HepG2 (cell line): ENCODE data around the gene ATP1A1. TPM values are rescaled to one million over a fixed set of nuclear protein-coding genes. Genes with fewer than 3 reads are reported as not detected.

ENCODE experiments used
- ARNT2 ChIP-seq: sonication (generic); formaldehyde crosslinking; IDR thresholded peaks from 2 replicates; pipeline ENCODE4 v1.8.0; 2022; ENCODE audit warnings: mild to moderate bottlenecking, low read depth, missing genetic modification reagents, moderate library complexity
- ARNTL ChIP-seq: sonication (generic); formaldehyde crosslinking; IDR thresholded peaks from 2 replicates; pipeline ENCODE4 v1.4.0; 2020; ENCODE audit warnings: mild to moderate bottlenecking, missing genetic modification reagents
- ATF7-NPFF ChIP-seq: sonication (generic); formaldehyde crosslinking; IDR thresholded peaks from 2 replicates; pipeline ENCODE4 v1.8.1; 2023; ENCODE audit warnings: mild to moderate bottlenecking, low read depth, missing genetic modification reagents, moderate library complexity
- CBFB ChIP-seq: sonication (generic); formaldehyde crosslinking; IDR thresholded peaks from 2 replicates; pipeline ENCODE4 v1.4.0; 2020; ENCODE audit warnings: missing genetic modification reagents
- CENPX ChIP-seq: sonication (generic); formaldehyde crosslinking; IDR thresholded peaks from 2 replicates; pipeline ENCODE4 v1.9.0; 2021; ENCODE audit warnings: mild to moderate bottlenecking, missing genetic modification reagents, moderate library complexity
- GATAD2A ChIP-seq: IDR thresholded peaks from 2 replicates; pipeline ENCODE4 v1.6.1; 2016
- HOXA3 ChIP-seq: sonication (generic); formaldehyde crosslinking; IDR thresholded peaks from 2 replicates; pipeline ENCODE4 v1.5.0; 2020; ENCODE audit warnings: missing genetic modification reagents
- HOXA5 ChIP-seq: sonication (generic); formaldehyde crosslinking; IDR thresholded peaks from 2 replicates; pipeline ENCODE4 v1.4.0; 2020; ENCODE audit warnings: missing genetic modification reagents
- JUND ChIP-seq: sonication (generic); formaldehyde crosslinking; IDR thresholded peaks from 2 replicates; pipeline ENCODE4 v1.8.0; 2022; ENCODE audit warnings: mild to moderate bottlenecking, missing genetic modification reagents
- MED1 ChIP-seq: sonication (generic); formaldehyde crosslinking; IDR thresholded peaks from 2 replicates; pipeline ENCODE4 v1.4.0; 2020; ENCODE audit warnings: missing genetic modification reagents
- NFKB2 ChIP-seq: sonication (generic); formaldehyde crosslinking; IDR thresholded peaks from 2 replicates; pipeline ENCODE4 v1.4.0; 2020; ENCODE audit warnings: missing genetic modification reagents, borderline replicate concordance
- NR2F6 ChIP-seq, 2 experiments: IDR thresholded peaks; 2 replicates each; pipeline ENCODE4 v1.6.1; 2016; ENCODE audit warnings: antibody characterized with exemption in 1 of 2, mild to moderate bottlenecking in 1 of 2
- PRMT3 ChIP-seq: sonication (generic); formaldehyde crosslinking; IDR thresholded peaks from 2 replicates; pipeline ENCODE4 v1.8.1; 2022; ENCODE audit warnings: low read depth, mild to moderate bottlenecking, moderate library complexity, missing genetic modification reagents, borderline replicate concordance
- RBAK ChIP-seq: sonication (generic); formaldehyde crosslinking; IDR thresholded peaks from 2 replicates; pipeline ENCODE4 v1.5.1; 2020; ENCODE audit warnings: mild to moderate bottlenecking, missing genetic modification reagents
- REL ChIP-seq: sonication (generic); formaldehyde crosslinking; conservative IDR thresholded peaks from 2 replicates; pipeline ENCODE4 v1.8.0; 2022; ENCODE audit warnings: mild to moderate bottlenecking, missing genetic modification reagents, moderate library complexity
- SOX5 ChIP-seq: IDR thresholded peaks from 2 replicates; pipeline ENCODE4 v1.6.1; 2016; ENCODE audit warnings: borderline replicate concordance
- SP4 ChIP-seq: sonication (generic); formaldehyde crosslinking; IDR thresholded peaks from 2 replicates; pipeline ENCODE4 v1.8.1; 2023; ENCODE audit warnings: mild to moderate bottlenecking, missing genetic modification reagents
- ZFP91 ChIP-seq: sonication (generic); formaldehyde crosslinking; IDR thresholded peaks from 2 replicates; pipeline ENCODE4 v1.9.0; 2022; ENCODE audit warnings: missing genetic modification reagents, mild to moderate bottlenecking, borderline replicate concordance
- ZNF274 ChIP-seq: sonication (generic); formaldehyde crosslinking; IDR thresholded peaks from 2 replicates; pipeline ENCODE4 v1.5.1; 2020; ENCODE audit warnings: mild to moderate bottlenecking, missing genetic modification reagents
- ZNF629 ChIP-seq: sonication (generic); formaldehyde crosslinking; conservative IDR thresholded peaks from 2 replicates; pipeline ENCODE4 v1.5.0; 2020; ENCODE audit warnings: missing genetic modification reagents
- ZNF747 ChIP-seq: sonication (generic); formaldehyde crosslinking; IDR thresholded peaks from 2 replicates; pipeline ENCODE4 v1.8.1; 2023; ENCODE audit warnings: missing genetic modification reagents, mild to moderate bottlenecking, borderline replicate concordance
- ZNF768 ChIP-seq: sonication (generic); formaldehyde crosslinking; IDR thresholded peaks from 2 replicates; pipeline ENCODE4 v1.4.0; 2020; ENCODE audit warnings: missing genetic modification reagents
- polyA plus RNA-seq, 8 experiments: library from polyadenylated mRNA; depleted of rRNA in 3 of 8; stranded (reverse) in 7 of 8; unstranded in 1 of 8; fragments of >200 nt; fragmentation: Illumina TruSeq in 4 of 8; extraction: Trizol in 4 of 8; gene quantifications; 2 replicates each; pipeline versions ENCODE4 v1.2.1 to v1.2.3, GENCODE V29; 2011 to 2016; ENCODE audit warnings: low read depth in 4 of 8, missing spikeins in 1 of 8, mixed read lengths in 1 of 8; ENCODE audit not compliant: insufficient read depth in 1 of 8
- total RNA-seq, 5 experiments: library from RNA; depleted of rRNA; stranded (reverse); fragments of >200 nt; fragmentation: Illumina TruSeq; extraction: Trizol; gene quantifications; 2 replicates each; pipeline ENCODE4 v1.2.3, GENCODE V29; 2016; ENCODE audit warnings: low read depth in 1 of 5
- TF ChIP-seq, protein P1 (sequence below): sonication (generic); formaldehyde crosslinking; IDR thresholded peaks from 2 replicates; pipeline ENCODE4 v1.4.0; 2020; ENCODE audit warnings: missing genetic modification reagents

ATP1A1 gene
- total and polyA plus RNA-seq, 2 of the 13 experiments (the other 11 are each of a cell fraction or from before 2014, with no cell fraction given), result 280 to 705 TPM

DNA sequence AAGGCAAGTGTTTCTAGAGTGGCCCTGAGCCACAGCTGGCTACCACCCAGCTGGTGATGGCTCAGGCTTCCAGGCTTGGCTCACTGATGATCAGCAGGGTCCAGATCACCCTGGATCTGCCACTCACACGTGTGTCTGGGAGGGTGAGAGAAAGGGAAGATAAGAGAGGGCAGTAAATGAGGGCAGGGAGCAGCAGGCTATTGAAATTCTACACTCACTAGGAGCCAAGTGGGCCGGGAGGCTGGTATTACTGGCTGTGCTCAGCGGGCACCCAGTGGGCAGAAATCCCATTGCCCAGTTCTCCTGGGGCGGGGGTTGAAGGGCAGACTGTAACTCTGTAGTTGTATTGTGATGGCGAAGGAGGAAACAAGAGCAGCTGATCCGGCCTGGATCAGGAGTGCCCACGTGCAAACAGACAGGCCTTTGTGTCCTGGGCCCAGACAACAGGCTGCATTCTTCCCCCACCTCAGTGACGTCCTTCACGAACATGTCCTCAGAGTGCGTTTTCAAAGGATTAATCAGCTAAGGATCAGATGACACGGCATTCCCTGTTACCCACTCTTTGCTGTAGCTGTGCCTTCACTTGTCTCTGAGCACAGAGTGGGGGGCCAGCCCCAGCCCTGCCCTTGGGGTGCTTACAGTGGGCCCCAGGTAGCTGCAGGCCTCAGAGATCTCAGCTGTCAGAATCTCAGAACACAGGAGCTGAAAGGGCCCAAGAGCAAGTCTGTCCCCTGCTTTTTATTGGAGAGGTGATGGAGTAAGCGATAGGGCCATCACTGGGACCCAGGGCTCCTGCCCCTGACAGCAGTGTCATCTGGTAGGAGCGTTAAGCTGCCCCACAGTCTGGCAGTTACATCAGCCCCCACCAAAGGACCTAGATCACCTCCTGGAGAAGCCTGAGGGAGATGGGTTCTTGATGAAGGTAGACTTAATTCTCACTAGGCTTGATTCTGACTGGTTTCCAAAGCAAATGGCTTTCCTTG is 60.5 kb downstream of the ATP1A1 start (continued):
- TF ChIP-seq, protein P1, sequence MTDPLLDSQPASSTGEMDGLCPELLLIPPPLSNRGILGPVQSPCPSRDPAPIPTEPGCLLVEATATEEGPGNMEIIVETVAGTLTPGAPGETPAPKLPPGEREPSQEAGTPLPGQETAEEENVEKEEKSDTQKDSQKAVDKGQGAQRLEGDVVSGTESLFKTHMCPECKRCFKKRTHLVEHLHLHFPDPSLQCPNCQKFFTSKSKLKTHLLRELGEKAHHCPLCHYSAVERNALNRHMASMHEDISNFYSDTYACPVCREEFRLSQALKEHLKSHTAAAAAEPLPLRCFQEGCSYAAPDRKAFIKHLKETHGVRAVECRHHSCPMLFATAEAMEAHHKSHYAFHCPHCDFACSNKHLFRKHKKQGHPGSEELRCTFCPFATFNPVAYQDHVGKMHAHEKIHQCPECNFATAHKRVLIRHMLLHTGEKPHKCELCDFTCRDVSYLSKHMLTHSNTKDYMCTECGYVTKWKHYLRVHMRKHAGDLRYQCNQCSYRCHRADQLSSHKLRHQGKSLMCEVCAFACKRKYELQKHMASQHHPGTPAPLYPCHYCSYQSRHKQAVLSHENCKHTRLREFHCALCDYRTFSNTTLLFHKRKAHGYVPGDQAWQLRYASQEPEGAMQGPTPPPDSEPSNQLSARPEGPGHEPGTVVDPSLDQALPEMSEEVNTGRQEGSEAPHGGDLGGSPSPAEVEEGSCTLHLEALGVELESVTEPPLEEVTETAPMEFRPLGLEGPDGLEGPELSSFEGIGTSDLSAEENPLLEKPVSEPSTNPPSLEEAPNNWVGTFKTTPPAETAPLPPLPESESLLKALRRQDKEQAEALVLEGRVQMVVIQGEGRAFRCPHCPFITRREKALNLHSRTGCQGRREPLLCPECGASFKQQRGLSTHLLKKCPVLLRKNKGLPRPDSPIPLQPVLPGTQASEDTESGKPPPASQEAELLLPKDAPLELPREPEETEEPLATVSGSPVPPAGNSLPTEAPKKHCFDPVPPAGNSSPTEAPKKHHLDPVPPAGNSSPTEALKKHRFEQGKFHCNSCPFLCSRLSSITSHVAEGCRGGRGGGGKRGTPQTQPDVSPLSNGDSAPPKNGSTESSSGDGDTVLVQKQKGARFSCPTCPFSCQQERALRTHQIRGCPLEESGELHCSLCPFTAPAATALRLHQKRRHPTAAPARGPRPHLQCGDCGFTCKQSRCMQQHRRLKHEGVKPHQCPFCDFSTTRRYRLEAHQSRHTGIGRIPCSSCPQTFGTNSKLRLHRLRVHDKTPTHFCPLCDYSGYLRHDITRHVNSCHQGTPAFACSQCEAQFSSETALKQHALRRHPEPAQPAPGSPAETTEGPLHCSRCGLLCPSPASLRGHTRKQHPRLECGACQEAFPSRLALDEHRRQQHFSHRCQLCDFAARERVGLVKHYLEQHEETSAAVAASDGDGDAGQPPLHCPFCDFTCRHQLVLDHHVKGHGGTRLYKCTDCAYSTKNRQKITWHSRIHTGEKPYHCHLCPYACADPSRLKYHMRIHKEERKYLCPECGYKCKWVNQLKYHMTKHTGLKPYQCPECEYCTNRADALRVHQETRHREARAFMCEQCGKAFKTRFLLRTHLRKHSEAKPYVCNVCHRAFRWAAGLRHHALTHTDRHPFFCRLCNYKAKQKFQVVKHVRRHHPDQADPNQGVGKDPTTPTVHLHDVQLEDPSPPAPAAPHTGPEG (CRISPR knock-in tag), result peak; percentile 52; the same call in 1 of the 2 replicates
- peak; percentile 46; the same call in 1 of the 2 replicates for TF ChIP-seq NFKB2
- TF ChIP-seq SOX5 (CRISPR knock-in tag), result peak; percentile 93
- 0 out of 2 replicates have a peak, but pooled peaks have one; percentile 52 for TF ChIP-seq CBFB (CRISPR knock-in tag)
- TF ChIP-seq GATAD2A (CRISPR knock-in tag), result peak; percentile 82
- TF ChIP-seq ARNTL (CRISPR knock-in tag), result peak; percentile 30
- TF ChIP-seq JUND (CRISPR knock-in tag), result peak; percentile 58
- no peak for TF ChIP-seq CENPX (CRISPR knock-in tag)
- no peak for TF ChIP-seq NR2F6 (IDR thresholded peaks at IDR 0.05)
- TF ChIP-seq NR2F6 (CRISPR knock-in tag; IDR thresholded peaks at IDR 0.05), result peak; percentile 24; the same call in 1 of the 2 replicates
- TF ChIP-seq ATF7-NPFF (CRISPR knock-in tag), result no peak
- peak; percentile 26; the same call in 1 of the 2 replicates for TF ChIP-seq SP4 (CRISPR knock-in tag)
- TF ChIP-seq ZNF768 (CRISPR knock-in tag), result peak; percentile 64; the same call in 1 of the 2 replicates
- peak; percentile 79 for TF ChIP-seq ZNF274 (CRISPR knock-in tag)
- peak; percentile 70 for TF ChIP-seq MED1
- TF ChIP-seq HOXA5 (CRISPR knock-in tag), result no peak
- TF ChIP-seq REL (CRISPR knock-in tag), result no peak
- no peak for TF ChIP-seq RBAK (CRISPR knock-in tag)
- TF ChIP-seq ARNT2 (CRISPR knock-in tag), result peak; percentile 79; the same call in 1 of the 2 replicates
- peak; percentile 47; the same call in 1 of the 2 replicates for TF ChIP-seq ZFP91 (CRISPR knock-in tag)
- no peak for TF ChIP-seq ZNF629
- no peak for TF ChIP-seq ZNF747 (CRISPR knock-in tag)
- peak; percentile 55; the same call in 1 of the 2 replicates for TF ChIP-seq HOXA3 (CRISPR knock-in tag)
- TF ChIP-seq PRMT3 (CRISPR knock-in tag), result peak; percentile 75; the same call in 1 of the 2 replicates
